IMR-90 (cell line): ENCODE measurements around the gene IFNA16. TPM values are rescaled to one million over a fixed set of nuclear protein-coding genes. Genes with fewer than 3 reads are reported as not detected.

ENCODE experiments used
- ATAC-seq: fragments of 200-7000 bp; cut with Tn5 transposase; 2 replicates; pipeline ENCODE4 v1.9.1; 2020; ENCODE audit warnings: low read depth, mild to moderate bottlenecking, moderate library complexity
- BruUV-seq: library from RNA; stranded (reverse); fragments of 400-500 nt; replicated peaks from 2 replicates; lab custom pipeline; 2021; lab: Mats Ljungman, UMichigan
- CTCF ChIA-PET: fragments of 300-600 bp; formaldehyde crosslinking; extraction: SDS; loops from one replicate; lab custom pipeline; 2021; ENCODE audit warnings: antibody characterized with exemption; lab: Yijun Ruan, JAX
- POLR2A ChIA-PET: fragments of 300-600 bp; sonication (Branson Sonifier 250); formaldehyde crosslinking; loops from one replicate; lab custom pipeline; 2022; ENCODE audit warnings: antibody characterized with exemption; ENCODE audit not compliant: unreplicated experiment; lab: Charles Lee
- DNase-seq: peaks from one replicate; pipeline ENCODE4 v3.0.0; 2013
- H2AFZ ChIP-seq: replicated peaks from 2 replicates; pipeline ENCODE3; 2013; ENCODE audit warnings: low read length, mild to moderate bottlenecking; ENCODE audit not compliant: poor library complexity
- H2AK5ac ChIP-seq: 2 replicates; pipeline ENCODE4 v1.6.1; 2013; ENCODE audit warnings: low read depth, low read length, inconsistent platforms
- H2AK9ac ChIP-seq: replicated peaks from 2 replicates; pipeline ENCODE3; 2013; ENCODE audit warnings: mild to moderate bottlenecking, low read depth, low read length, moderate library complexity; ENCODE audit not compliant: poor library complexity
- H2BK120ac ChIP-seq: 2 replicates; pipeline ENCODE4 v1.6.1; 2013; ENCODE audit warnings: low read depth, low read length, inconsistent platforms
- H2BK15ac ChIP-seq: 3 replicates; pipeline ENCODE4 v1.6.1; 2013; ENCODE audit warnings: low read depth, low read length, inconsistent platforms
- H2BK20ac ChIP-seq: 2 replicates; pipeline ENCODE4 v1.6.1; 2013; ENCODE audit warnings: low read depth, mild to moderate bottlenecking, inconsistent platforms, low read length, moderate library complexity
- H2BK5ac ChIP-seq: 2 replicates; pipeline ENCODE4 v1.6.1; 2013; ENCODE audit warnings: mild to moderate bottlenecking, low read depth, low read length, inconsistent platforms; ENCODE audit not compliant: poor library complexity, severe bottlenecking
- H3K14ac ChIP-seq: replicated peaks from 2 replicates; pipeline ENCODE4 v1.6.1; 2013; ENCODE audit warnings: low read depth, low read length, inconsistent platforms
- H3K18ac ChIP-seq: 2 replicates; pipeline ENCODE4 v1.6.1; 2013; ENCODE audit warnings: low read depth, low read length, control low read depth
- H3K23ac ChIP-seq: 2 replicates; pipeline ENCODE4 v1.6.1; 2013; ENCODE audit warnings: low read depth, low read length, inconsistent platforms
- H3K27ac ChIP-seq: 2 replicates; pipeline ENCODE4 v1.5.1; 2013; ENCODE audit warnings: mild to moderate bottlenecking, control low read depth, low read length; ENCODE audit not compliant: insufficient read depth
- H3K27me3 ChIP-seq: 2 replicates; pipeline ENCODE4 v1.6.1; 2013; ENCODE audit warnings: low read length; ENCODE audit not compliant: control insufficient read depth, insufficient read depth
- H3K36me3 ChIP-seq: 2 replicates; pipeline ENCODE4 v1.6.1; 2013; ENCODE audit warnings: low read length, mixed read lengths; ENCODE audit not compliant: control insufficient read depth, insufficient read depth
- H3K4ac ChIP-seq: 2 replicates; pipeline ENCODE4 v1.6.1; 2013; ENCODE audit warnings: low read depth, low read length, inconsistent platforms
- H3K4me1 ChIP-seq: 2 replicates; pipeline ENCODE4 v1.6.1; 2013; ENCODE audit warnings: low read length, mixed read lengths; ENCODE audit not compliant: control insufficient read depth, insufficient read depth
- H3K4me2 ChIP-seq: 2 replicates; pipeline ENCODE4 v1.6.1; 2013; ENCODE audit warnings: low read depth, mild to moderate bottlenecking, control low read depth, low read length, moderate library complexity
- H3K4me3 ChIP-seq: 2 replicates; pipeline ENCODE4 v1.5.1; 2013; ENCODE audit warnings: low read depth, mild to moderate bottlenecking, control low read depth, low read length, moderate library complexity; ENCODE audit not compliant: insufficient read depth
- H3K56ac ChIP-seq: 2 replicates; pipeline ENCODE4 v1.6.1; 2013; ENCODE audit warnings: low read length, inconsistent platforms; ENCODE audit not compliant: insufficient read depth; ENCODE audit errors: extremely low read depth
- H3K79me1 ChIP-seq, 2 experiments: 2 replicates each; pipeline ENCODE4 v1.6.1; 2013; ENCODE audit warnings: low read length in 2 of 2, inconsistent platforms in 1 of 2, low read depth in 1 of 2
- H3K9ac ChIP-seq: 2 replicates; pipeline ENCODE4 v1.6.1; 2013; ENCODE audit warnings: low read depth, low read length, control low read depth
- H3K9me1 ChIP-seq: 2 replicates; pipeline ENCODE4 v1.6.1; 2013; ENCODE audit warnings: low read length, inconsistent platforms; ENCODE audit not compliant: insufficient read depth
- H3K9me3 ChIP-seq: 2 replicates; pipeline ENCODE4 v1.6.1; 2013; ENCODE audit warnings: low read length; ENCODE audit not compliant: control insufficient read depth, insufficient read depth
- H4K20me1 ChIP-seq: 2 replicates; pipeline ENCODE4 v1.6.1; 2013; ENCODE audit warnings: low read length, inconsistent platforms; ENCODE audit not compliant: insufficient read depth
- H4K5ac ChIP-seq: 2 replicates; pipeline ENCODE4 v1.6.1; 2013; ENCODE audit warnings: mild to moderate bottlenecking, low read depth, low read length, control low read depth
- H4K8ac ChIP-seq, 2 experiments: 2 replicates each; pipeline ENCODE4 v1.6.1; 2013; ENCODE audit warnings: low read depth in 2 of 2, low read length in 2 of 2, control low read depth in 1 of 2, inconsistent platforms in 1 of 2
- H4K91ac ChIP-seq: 2 replicates; pipeline ENCODE4 v1.6.1; 2013; ENCODE audit warnings: low read depth, low read length, inconsistent platforms; ENCODE audit not compliant: insufficient read depth
- BHLHE40 ChIP-seq: fragments of 150-350 bp; IDR thresholded peaks from 2 replicates; pipeline ENCODE4 v1.6.1; 2016; ENCODE audit warnings: mild to moderate bottlenecking, low read depth, low read length
- CEBPB ChIP-seq: IDR thresholded peaks from 2 replicates; pipeline ENCODE4 v1.6.1; 2012; ENCODE audit warnings: low read depth, low read length, improper control_type of control experiment
- CHD1 ChIP-seq: IDR thresholded peaks from 2 replicates; pipeline ENCODE4 v1.6.1; 2012; ENCODE audit warnings: low read depth, low read length, improper control_type of control experiment
- FOS ChIP-seq: fragments of 150-350 bp; IDR thresholded peaks from 2 replicates; pipeline ENCODE4 v1.6.1; 2016; ENCODE audit warnings: low read depth, low read length
- MAFK ChIP-seq: IDR thresholded peaks from 2 replicates; pipeline ENCODE4 v1.6.1; 2012; ENCODE audit warnings: low read depth, low read length, improper control_type of control experiment
- MAZ ChIP-seq: IDR thresholded peaks from 2 replicates; pipeline ENCODE4 v1.6.1; 2012; ENCODE audit warnings: low read depth, mild to moderate bottlenecking, low read length, improper control_type of control experiment, moderate library complexity, borderline replicate concordance
- MXI1 ChIP-seq: IDR thresholded peaks from 2 replicates; pipeline ENCODE4 v1.6.1; 2012; ENCODE audit warnings: low read depth, mild to moderate bottlenecking, low read length, moderate library complexity, borderline replicate concordance
- NFE2L2 ChIP-seq: fragments of 150-350 bp; IDR thresholded peaks from 2 replicates; pipeline ENCODE4 v1.6.1; 2016; ENCODE audit warnings: low read depth, mild to moderate bottlenecking, low read length
- POLR2A ChIP-seq: IDR thresholded peaks from 2 replicates; pipeline ENCODE4 v1.6.1; 2012; ENCODE audit warnings: mild to moderate bottlenecking, low read depth, low read length
- RAD21 ChIP-seq: IDR thresholded peaks from 2 replicates; pipeline ENCODE4 v1.6.1; 2012; ENCODE audit warnings: low read length, improper control_type of control experiment
- RCOR1 ChIP-seq: IDR thresholded peaks from 2 replicates; pipeline ENCODE4 v1.6.1; 2012; ENCODE audit warnings: mild to moderate bottlenecking, low read length, improper control_type of control experiment; ENCODE audit not compliant: insufficient replicate concordance
- RFX5 ChIP-seq: IDR thresholded peaks from 2 replicates; pipeline ENCODE4 v1.8.0; 2012; ENCODE audit warnings: low read depth, mild to moderate bottlenecking, low read length, moderate library complexity
- SMC3 ChIP-seq: fragments of 150-350 bp; IDR thresholded peaks from 2 replicates; pipeline ENCODE4 v1.6.1; 2016; ENCODE audit warnings: low read depth, mild to moderate bottlenecking, antibody characterized with exemption, low read length, moderate library complexity
- WGBS, 2 experiments: methylation state at CpG; one replicate each; pipeline versions ENCODE4 v1.1.5 to v1.1.7; 2013; ENCODE audit warnings: missing lambda C conversion rate in 2 of 2; ENCODE audit not compliant: insufficient read length in 1 of 2; ENCODE audit errors: extremely low coverage in 2 of 2; 5-methylcytosine and 5-hydroxymethylcytosine counted together
- dilution Hi-C: fragments of 300-500 bp; cut with HindIII; formaldehyde crosslinking; loops from one replicate; pipeline ENCODE4 v1.14.3; 2018; ENCODE audit warnings: low sequenced_read_pairs; ENCODE audit not compliant: unreplicated experiment
- in situ Hi-C: fragments of 300-500 bp; cut with MboI; formaldehyde crosslinking; loops from 3 replicates; pipeline ENCODE4 v1.14.3; 2019; ENCODE audit warnings: low sequenced_read_pairs, inconsistent platforms, mixed read lengths
- intact Hi-C: fragments of 100-400 bp; cut with micrococcal nuclease; formaldehyde crosslinking; loops from 2 replicates; pipeline ENCODE4 v1.10.0; 2022
- polyA plus RNA-seq, 3 experiments: library from polyadenylated mRNA; depleted of rRNA; stranded (reverse); fragments of >200 nt; gene quantifications; 2 replicates each; pipeline ENCODE4 v1.2.3, GENCODE V29; 2012; ENCODE audit warnings: low replicate concordance in 1 of 3
- total RNA-seq: library from RNA; depleted of rRNA; stranded (reverse); fragments of >200 nt; gene quantifications from 2 replicates; pipeline ENCODE4 v1.2.3, GENCODE V29; 2012
- TF ChIP-seq, protein P1 (sequence below): fragments of 150-350 bp; IDR thresholded peaks from 2 replicates; pipeline ENCODE4 v1.6.1; 2016; ENCODE audit warnings: low read depth, mild to moderate bottlenecking, low read length, moderate library complexity, borderline replicate concordance
- TF ChIP-seq, protein P2 (sequence below): fragments of 150-350 bp; IDR thresholded peaks from 2 replicates; pipeline ENCODE4 v1.6.1; 2017; ENCODE audit warnings: mild to moderate bottlenecking, antibody characterized with exemption, low read length, low read depth
- TF ChIP-seq, protein P3 (sequence below): conservative IDR thresholded peaks from 2 replicates; pipeline ENCODE4 v1.5.1; 2012; ENCODE audit warnings: mild to moderate bottlenecking, low read depth, low read length, improper control_type of control experiment

Gene IFNA16
- total and polyA plus RNA-seq, 2 of the 4 experiments (the other 2 are of a cell fraction): not detected

DNA sequence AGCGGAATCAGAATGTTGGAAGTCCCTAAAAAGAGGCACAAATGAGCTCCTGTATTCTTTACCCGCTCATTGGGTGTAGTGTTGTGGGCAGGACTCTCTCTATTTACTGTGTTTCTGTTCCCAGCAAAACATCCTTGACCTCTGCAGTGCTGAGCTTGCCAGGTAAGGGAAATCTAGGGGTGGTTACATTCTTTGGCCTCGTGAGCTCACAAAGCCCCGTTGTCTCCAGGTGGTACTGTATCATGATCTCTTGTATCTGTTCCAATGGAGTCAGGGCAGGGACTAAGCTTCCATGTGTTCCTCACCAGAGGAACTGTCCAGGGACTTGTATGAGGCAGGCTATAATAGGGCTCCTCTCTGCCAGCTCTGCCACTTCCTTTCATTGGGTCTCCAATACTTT lies 34.5 kb upstream of the IFNA16 start:
- DNase-seq: no peak
- Histone ChIP-seq H3K14ac (no peak overlapping the region), H4K5ac (no peak overlapping the region), H2BK120ac (no peak overlapping the region), H3K4me3 (no peak overlapping the region), H4K8ac (no peak overlapping the region), H3K9me1 (no peaks in the 10 kb centered on the region), H3K27ac (no peak overlapping the region), H3K9me3 (no peaks in the 10 kb centered on the region), H4K20me1 (no peaks in the 10 kb centered on the region), H3K4me1 (0 out of 2 replicates have a peak, but pooled peaks cover 1% of the 10 kb centered on the region), H3K23ac (no peak overlapping the region), H2BK15ac (no peak overlapping the region), H4K91ac (no peak overlapping the region), H2BK5ac (no peak overlapping the region), H2AFZ (no peak overlapping the region), H2BK20ac (no peak overlapping the region), H3K4me2 (no peak overlapping the region), H3K18ac (no peak overlapping the region), H3K27me3 (peaks cover 17% of the 10 kb centered on the region), H3K9ac (no peak overlapping the region), H3K36me3 (no peaks in the 10 kb centered on the region), H3K56ac (no peak overlapping the region), H3K4ac (no peak overlapping the region), H2AK5ac (no peak overlapping the region), H3K79me1 (no peaks in the 10 kb centered on the region), H2AK9ac (no peak overlapping the region)
- ChIA-PET POLR2A (no interaction called here), CTCF (interaction anchor here (2.0 kb wide), 1 partner anchor 8 kb away, joined by 4 read pairs; no protein-coding TSS in a partner anchor)
- no TSS peak for BruUV-seq
- in situ Hi-C loops (no loop called here), dilution Hi-C loops (no loop called here), intact Hi-C loops (loop anchor here (5.0 kb wide), 1 partner anchor 146 kb away; no protein-coding TSS in a partner anchor)
- ATAC-seq: no peak
- WGBS, 2 experiments: no CpG with 5 or more reads among the region's 4 CpGs
- TF ChIP-seq FOS (no peak), MAFK (no peak), MXI1 (no peak), NFE2L2 (no peak), CHD1 (no peak), BHLHE40 (no peak), RFX5 (no peak), POLR2A (no peak), MAZ (no peak), SMC3 (no peak), RCOR1 (no peak), RAD21 (no peak), CEBPB (no peak)
- TF ChIP-seq, protein P1, sequence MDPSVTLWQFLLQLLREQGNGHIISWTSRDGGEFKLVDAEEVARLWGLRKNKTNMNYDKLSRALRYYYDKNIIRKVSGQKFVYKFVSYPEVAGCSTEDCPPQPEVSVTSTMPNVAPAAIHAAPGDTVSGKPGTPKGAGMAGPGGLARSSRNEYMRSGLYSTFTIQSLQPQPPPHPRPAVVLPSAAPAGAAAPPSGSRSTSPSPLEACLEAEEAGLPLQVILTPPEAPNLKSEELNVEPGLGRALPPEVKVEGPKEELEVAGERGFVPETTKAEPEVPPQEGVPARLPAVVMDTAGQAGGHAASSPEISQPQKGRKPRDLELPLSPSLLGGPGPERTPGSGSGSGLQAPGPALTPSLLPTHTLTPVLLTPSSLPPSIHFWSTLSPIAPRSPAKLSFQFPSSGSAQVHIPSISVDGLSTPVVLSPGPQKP: no peak
- TF ChIP-seq, protein P2, sequence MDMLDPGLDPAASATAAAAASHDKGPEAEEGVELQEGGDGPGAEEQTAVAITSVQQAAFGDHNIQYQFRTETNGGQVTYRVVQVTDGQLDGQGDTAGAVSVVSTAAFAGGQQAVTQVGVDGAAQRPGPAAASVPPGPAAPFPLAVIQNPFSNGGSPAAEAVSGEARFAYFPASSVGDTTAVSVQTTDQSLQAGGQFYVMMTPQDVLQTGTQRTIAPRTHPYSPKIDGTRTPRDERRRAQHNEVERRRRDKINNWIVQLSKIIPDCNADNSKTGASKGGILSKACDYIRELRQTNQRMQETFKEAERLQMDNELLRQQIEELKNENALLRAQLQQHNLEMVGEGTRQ: no peak
- TF ChIP-seq, protein P3, sequence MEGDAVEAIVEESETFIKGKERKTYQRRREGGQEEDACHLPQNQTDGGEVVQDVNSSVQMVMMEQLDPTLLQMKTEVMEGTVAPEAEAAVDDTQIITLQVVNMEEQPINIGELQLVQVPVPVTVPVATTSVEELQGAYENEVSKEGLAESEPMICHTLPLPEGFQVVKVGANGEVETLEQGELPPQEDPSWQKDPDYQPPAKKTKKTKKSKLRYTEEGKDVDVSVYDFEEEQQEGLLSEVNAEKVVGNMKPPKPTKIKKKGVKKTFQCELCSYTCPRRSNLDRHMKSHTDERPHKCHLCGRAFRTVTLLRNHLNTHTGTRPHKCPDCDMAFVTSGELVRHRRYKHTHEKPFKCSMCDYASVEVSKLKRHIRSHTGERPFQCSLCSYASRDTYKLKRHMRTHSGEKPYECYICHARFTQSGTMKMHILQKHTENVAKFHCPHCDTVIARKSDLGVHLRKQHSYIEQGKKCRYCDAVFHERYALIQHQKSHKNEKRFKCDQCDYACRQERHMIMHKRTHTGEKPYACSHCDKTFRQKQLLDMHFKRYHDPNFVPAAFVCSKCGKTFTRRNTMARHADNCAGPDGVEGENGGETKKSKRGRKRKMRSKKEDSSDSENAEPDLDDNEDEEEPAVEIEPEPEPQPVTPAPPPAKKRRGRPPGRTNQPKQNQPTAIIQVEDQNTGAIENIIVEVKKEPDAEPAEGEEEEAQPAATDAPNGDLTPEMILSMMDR: no peak
